Naive thymus-derived CD4-positive, alpha-beta T cell (primary cell): ENCODE results near the gene FHIT. TPM values are rescaled to one million over a fixed set of nuclear protein-coding genes. Genes with fewer than 3 reads are reported as not detected.

ENCODE experiments used
- ATAC-seq: fragments of 150-1000 bp; cut with Tn5 transposase; 2 replicates; pipeline ENCODE4 v1.10.0; 2021; ENCODE audit warnings: mild to moderate bottlenecking, moderate library complexity
- CTCF ChIA-PET: fragments of 350-600 bp; sonication (Branson Sonifier 250); formaldehyde crosslinking; loops from one replicate; lab custom pipeline; 2021; ENCODE audit warnings: antibody characterized with exemption; lab: Charles Lee
- POLR2A ChIA-PET: fragments of 350-600 bp; sonication (Branson Sonifier 250); formaldehyde crosslinking; loops from one replicate; lab custom pipeline; 2021; ENCODE audit warnings: antibody characterized with exemption, inconsistent platforms; lab: Charles Lee
- DNase-seq, 9 donors: peaks; one replicate each; pipeline versions ENCODE4 v3.0.0 to v3.0.0-alpha.2; 2020 to 2022; ENCODE audit warnings: mixed read lengths in 1 of 9
- H3K27ac ChIP-seq: one replicate; pipeline ENCODE4 v1.7.0; 2013; ENCODE audit warnings: mild to moderate bottlenecking, low read depth, low read length, moderate library complexity
- H3K27me3 ChIP-seq, 2 donors: one replicate each; pipeline ENCODE4 v1.7.0; 2013; ENCODE audit warnings: low read length in 2 of 2, mild to moderate bottlenecking in 2 of 2, moderate library complexity in 2 of 2; ENCODE audit not compliant: control insufficient read depth in 2 of 2, insufficient read depth in 2 of 2
- H3K36me3 ChIP-seq, 3 experiments: 1 replicate in 2 of 3; 2 replicates in 1 of 3; pipeline ENCODE4 v1.7.0; 2013; ENCODE audit warnings: low read length in 3 of 3, mild to moderate bottlenecking in 3 of 3, moderate library complexity in 1 of 3; ENCODE audit not compliant: insufficient read depth in 3 of 3, control insufficient read depth in 2 of 3
- H3K4me1 ChIP-seq, 2 donors: one replicate each; pipeline ENCODE4 v1.7.0; 2013; ENCODE audit warnings: low read length in 2 of 2, mild to moderate bottlenecking in 2 of 2, moderate library complexity in 1 of 2; ENCODE audit not compliant: control insufficient read depth in 2 of 2, insufficient read depth in 2 of 2
- H3K4me3 ChIP-seq: 2 replicates; pipeline ENCODE4 v1.7.0; 2013; ENCODE audit warnings: mild to moderate bottlenecking, low read length
- H3K9me3 ChIP-seq, 3 experiments: 1 replicate in 2 of 3; 2 replicates in 1 of 3; pipeline ENCODE4 v1.7.0; 2013; ENCODE audit warnings: low read length in 3 of 3; ENCODE audit not compliant: control insufficient read depth in 2 of 3
- H3K27ac Mint-ChIP-seq, 9 donors: one replicate each; pipeline ENCODE4 v1.8.0; 2020 to 2022; ENCODE audit warnings: mixed read lengths in 9 of 9, mild to moderate bottlenecking in 8 of 9, moderate library complexity in 5 of 9, inconsistent platforms in 2 of 9
- H3K27me3 Mint-ChIP-seq, 5 donors: one replicate each; pipeline ENCODE4 v1.8.0; 2021 to 2022; ENCODE audit warnings: mixed read lengths in 5 of 5, mild to moderate bottlenecking in 1 of 5
- H3K36me3 Mint-ChIP-seq, 5 donors: one replicate each; pipeline ENCODE4 v1.8.0; 2020 to 2022; ENCODE audit warnings: mixed read lengths in 5 of 5, mild to moderate bottlenecking in 3 of 5, inconsistent platforms in 1 of 5
- H3K4me1 Mint-ChIP-seq, 7 donors: one replicate each; pipeline ENCODE4 v1.8.0; 2020 to 2022; ENCODE audit warnings: mixed read lengths in 7 of 7, mild to moderate bottlenecking in 3 of 7, inconsistent platforms in 1 of 7
- H3K4me3 Mint-ChIP-seq, 10 donors: one replicate each; pipeline ENCODE4 v1.8.0; 2020 to 2022; ENCODE audit warnings: mild to moderate bottlenecking in 10 of 10, mixed read lengths in 10 of 10, moderate library complexity in 6 of 10, inconsistent platforms in 2 of 10
- H3K9me3 Mint-ChIP-seq, 11 donors: one replicate each; pipeline ENCODE4 v1.8.0; 2020 to 2022; ENCODE audit warnings: mixed read lengths in 11 of 11, mild to moderate bottlenecking in 4 of 11, inconsistent platforms in 1 of 11, moderate library complexity in 1 of 11
- intact Hi-C, 2 donors: fragments of 100-400 bp; cut with micrococcal nuclease; formaldehyde crosslinking; loops; one replicate each; pipeline ENCODE4 v1.15.1; 2023
- polyA plus RNA-seq, 2 donors: library from polyadenylated mRNA; unstranded; fragments of 300-500 nt; fragmentation: Illumina TruSeq; gene quantifications; one replicate each; pipeline ENCODE4 v1.2.3, GENCODE V29; 2021
- total RNA-seq, 6 experiments: library from RNA in 5 of 6; stranded (reverse) in 5 of 6; gene quantifications; 1 replicate in 5 of 6; 2 replicates in 1 of 6; pipeline ENCODE4 v1.2.3 and lab custom pipeline; 2021 to 2026

The FHIT gene
- total and polyA plus RNA-seq, 7 experiments from 2014 or later = 51.2 to 230 (median 152) TPM

DNA sequence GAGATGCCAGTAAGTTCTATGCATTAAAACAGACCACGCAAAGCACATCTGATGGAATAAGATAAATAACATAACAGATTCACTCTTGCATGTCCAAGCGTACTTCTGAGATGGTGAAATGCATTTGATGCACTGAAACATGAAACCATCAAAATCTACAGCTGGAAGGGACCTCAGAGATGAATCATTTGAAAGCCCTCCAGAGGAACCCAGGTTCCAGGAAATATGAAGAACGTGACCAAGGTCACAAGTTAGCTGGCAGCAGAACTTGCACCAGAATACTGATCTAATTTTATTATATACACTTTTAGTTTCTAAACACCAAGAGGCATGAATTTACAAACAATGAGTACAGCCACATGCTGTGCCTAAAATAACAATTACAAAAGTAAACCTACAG lies 957.1 kb downstream of the FHIT start:
- H3K4me3 Mint-ChIP-seq = peak overlapping the region in 1 of 10 donors; percentile 6
- H3K27me3 Mint-ChIP-seq = no peaks in the 10 kb centered on the region
- no peaks in the 10 kb centered on the region for H3K36me3 ChIP-seq
- DNase-seq (no peak), ATAC-seq (no peak)
- H3K27ac ChIP-seq = no peak overlapping the region
- no peak overlapping the region for H3K27ac Mint-ChIP-seq
- peaks cover 3 to 23% (median 6%) of the 10 kb centered on the region in 7 donors for H3K4me1 Mint-ChIP-seq
- POLR2A ChIA-PET = interaction anchor here (0.6 kb wide), 1 partner anchor 138 kb away, joined by 4 read pairs; no protein-coding TSS in a partner anchor
- H3K4me3 ChIP-seq = no peak overlapping the region
- peaks cover 0 to 28% (median 4%) of the 10 kb centered on the region in 5 donors for H3K36me3 Mint-ChIP-seq
- CTCF ChIA-PET = no interaction called here
- no peaks in the 10 kb centered on the region for H3K9me3 ChIP-seq
- H3K9me3 Mint-ChIP-seq = peaks cover 0 to 28% (median 5%) of the 10 kb centered on the region in 11 donors
- no peaks in the 10 kb centered on the region for H3K27me3 ChIP-seq
- no peaks in the 10 kb centered on the region for H3K4me1 ChIP-seq
- intact Hi-C loops = no loop called here

DNA sequence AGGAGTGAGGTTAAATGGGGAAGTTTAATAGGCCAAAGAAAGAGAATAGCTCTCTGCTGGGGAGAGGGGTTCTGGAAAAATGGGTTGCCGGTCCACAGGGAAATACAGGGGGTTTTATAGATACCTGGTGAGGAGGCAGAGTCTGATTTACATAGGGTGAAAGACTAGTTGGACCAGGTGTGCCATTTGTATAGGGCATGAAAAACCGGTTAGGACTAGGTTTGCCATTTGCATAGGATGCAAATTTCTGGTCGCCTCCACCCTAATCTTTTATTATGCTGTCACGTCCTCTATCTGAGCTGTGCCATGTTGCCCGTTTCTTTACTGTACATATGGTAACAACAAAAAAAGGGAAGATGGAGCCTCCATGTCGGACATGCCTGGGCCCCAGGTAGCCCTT lies 960.1 kb downstream of the FHIT start:
- Mint-ChIP-seq H3K27me3 (no peaks in the 10 kb centered on the region), H3K27ac (peak overlapping the region in 1 of 9 donors; percentile 51), H3K9me3 (peaks cover 0 to 23% (median 0%) of the 10 kb centered on the region in 11 donors), H3K4me3 (no peak overlapping the region), H3K4me1 (peaks cover 0 to 23% (median 5%) of the 10 kb centered on the region in 7 donors), H3K36me3 (peaks cover 0 to 17% (median 0%) of the 10 kb centered on the region in 5 donors)
- Histone ChIP-seq H3K4me3 (no peak overlapping the region), H3K27me3 (no peaks in the 10 kb centered on the region), H3K27ac (no peak overlapping the region), H3K9me3 (no peaks in the 10 kb centered on the region), H3K4me1 (no peaks in the 10 kb centered on the region), H3K36me3 (no peaks in the 10 kb centered on the region)
- no peak for ATAC-seq
- CTCF ChIA-PET = no interaction called here
- intact Hi-C loops = no loop called here
- POLR2A ChIA-PET = no interaction called here
- no peak for DNase-seq

DNA sequence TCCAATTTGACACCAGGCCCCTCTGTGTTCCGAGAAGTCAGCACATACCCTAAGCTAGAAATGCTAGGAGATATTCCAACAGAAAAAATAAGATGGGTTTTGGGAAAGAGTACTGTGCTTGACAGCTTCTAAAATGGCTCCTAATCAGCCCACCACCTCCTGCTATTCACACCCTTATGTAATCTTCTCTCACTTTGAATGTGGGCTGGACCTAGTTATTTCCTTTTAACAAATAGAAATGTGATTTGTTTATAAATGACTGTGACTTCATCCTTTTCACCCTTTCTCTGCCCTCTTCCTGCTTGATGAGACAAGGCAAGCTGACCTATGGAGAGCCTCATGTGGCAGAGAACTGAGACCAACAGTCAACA lies 961.1 kb downstream of the FHIT start:
- H3K4me3 ChIP-seq = no peak overlapping the region
- H3K27me3 ChIP-seq = no peaks in the 10 kb centered on the region
- no peaks in the 10 kb centered on the region for H3K36me3 ChIP-seq
- Mint-ChIP-seq H3K27me3 (no peaks in the 10 kb centered on the region), H3K4me1 (peaks cover 0 to 19% (median 5%) of the 10 kb centered on the region in 7 donors), H3K9me3 (peaks cover 0 to 16% (median 0%) of the 10 kb centered on the region in 11 donors), H3K36me3 (peaks cover 0 to 11% (median 0%) of the 10 kb centered on the region in 5 donors), H3K27ac (peak overlapping the region in 1 of 9 donors; percentile 37), H3K4me3 (no peak overlapping the region)
- CTCF ChIA-PET = no interaction called here
- POLR2A ChIA-PET = no interaction called here
- ATAC-seq (no peak), DNase-seq (no peak)
- intact Hi-C loops = no loop called here
- no peaks in the 10 kb centered on the region for H3K9me3 ChIP-seq
- H3K4me1 ChIP-seq = no peaks in the 10 kb centered on the region
- no peak overlapping the region for H3K27ac ChIP-seq

DNA sequence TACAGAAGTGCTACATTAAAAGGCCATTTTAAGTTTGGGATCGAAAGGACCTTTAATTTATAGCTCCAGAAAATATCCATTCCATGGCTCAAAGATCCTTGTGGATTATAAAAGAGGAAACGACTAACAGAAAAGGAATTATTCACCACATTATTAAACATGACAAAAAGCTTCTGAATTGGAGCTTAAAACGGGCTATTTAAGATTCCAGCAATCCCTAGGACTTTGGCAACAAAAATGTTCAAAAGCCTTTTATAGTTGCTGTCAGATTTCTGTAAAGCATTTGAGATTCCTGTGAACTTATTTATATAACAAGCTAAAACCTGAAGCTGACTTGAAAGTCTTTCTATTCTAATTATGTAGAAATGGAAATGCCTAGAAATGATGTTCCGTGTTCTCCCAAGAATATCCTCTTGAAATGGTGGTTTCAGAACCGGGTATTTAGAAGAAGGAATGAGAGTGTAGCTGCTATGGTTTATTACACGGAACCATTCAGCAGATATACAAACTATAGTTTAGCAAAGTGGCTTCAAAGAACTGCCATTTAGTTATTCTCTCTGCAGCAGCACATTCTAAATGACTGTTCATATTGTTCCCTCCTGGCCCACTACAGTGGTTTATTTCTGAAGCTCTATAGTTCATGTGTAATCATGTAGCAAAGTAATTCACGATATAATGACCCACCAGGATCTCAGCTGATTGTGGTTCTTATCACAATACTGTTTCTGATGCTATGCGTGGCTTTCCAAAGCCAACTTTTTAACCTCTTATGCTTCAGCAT lies 961.7 kb downstream of the FHIT start:
- DNase-seq = no peak
- Mint-ChIP-seq H3K9me3 (peaks cover 0 to 16% (median 0%) of the 10 kb centered on the region in 11 donors), H3K27ac (no peak overlapping the region), H3K4me3 (no peak overlapping the region), H3K4me1 (peaks cover 0 to 15% (median 5%) of the 10 kb centered on the region in 7 donors), H3K27me3 (no peaks in the 10 kb centered on the region), H3K36me3 (peaks cover 0 to 9% (median 0%) of the 10 kb centered on the region in 5 donors)
- H3K27ac ChIP-seq = no peak overlapping the region
- no peaks in the 10 kb centered on the region for H3K27me3 ChIP-seq
- H3K36me3 ChIP-seq = no peaks in the 10 kb centered on the region
- H3K9me3 ChIP-seq = no peaks in the 10 kb centered on the region
- no peak for ATAC-seq
- intact Hi-C loops = no loop called here
- ChIA-PET POLR2A (no interaction called here), CTCF (no interaction called here)
- no peak overlapping the region for H3K4me3 ChIP-seq
- no peaks in the 10 kb centered on the region for H3K4me1 ChIP-seq

DNA sequence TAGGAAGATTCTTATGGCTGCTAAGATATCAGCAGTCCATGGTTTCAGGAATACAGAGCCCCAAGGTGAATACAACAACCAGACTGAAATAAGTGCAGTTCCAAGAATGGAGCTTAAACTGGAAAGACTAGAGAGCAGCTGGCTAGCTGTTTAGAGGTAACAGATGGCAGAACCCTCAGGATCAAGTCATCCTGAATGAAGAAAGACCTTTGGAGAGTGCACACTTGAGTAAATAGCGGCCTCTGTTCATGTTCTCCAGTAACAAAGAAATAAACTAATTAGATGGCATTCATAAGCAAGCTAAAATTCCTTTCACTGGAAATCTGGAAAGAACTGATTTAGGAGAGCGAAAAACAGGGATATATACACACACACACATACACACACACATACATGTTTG lies 968.4 kb downstream of the FHIT start:
- no peaks in the 10 kb centered on the region for H3K27me3 ChIP-seq
- CTCF ChIA-PET = interaction anchor here (0.7 kb wide), 1 partner anchor 183 kb away, joined by 3 read pairs; no protein-coding TSS in a partner anchor
- no peaks in the 10 kb centered on the region for H3K9me3 ChIP-seq
- intact Hi-C loops = no loop called here
- no peak for ATAC-seq
- no peaks in the 10 kb centered on the region for H3K27me3 Mint-ChIP-seq
- H3K4me3 Mint-ChIP-seq = no peak overlapping the region
- no peak overlapping the region for H3K27ac Mint-ChIP-seq
- no peak for DNase-seq
- H3K27ac ChIP-seq = no peak overlapping the region
- no peaks in the 10 kb centered on the region for H3K36me3 Mint-ChIP-seq
- H3K36me3 ChIP-seq = no peaks in the 10 kb centered on the region
- H3K4me3 ChIP-seq = no peak overlapping the region
- peaks cover 0 to 10% (median 0%) of the 10 kb centered on the region in 11 donors for H3K9me3 Mint-ChIP-seq
- POLR2A ChIA-PET = no interaction called here
- no peaks in the 10 kb centered on the region for H3K4me1 ChIP-seq
- peaks cover 0 to 4% (median 0%) of the 10 kb centered on the region in 7 donors for H3K4me1 Mint-ChIP-seq

DNA sequence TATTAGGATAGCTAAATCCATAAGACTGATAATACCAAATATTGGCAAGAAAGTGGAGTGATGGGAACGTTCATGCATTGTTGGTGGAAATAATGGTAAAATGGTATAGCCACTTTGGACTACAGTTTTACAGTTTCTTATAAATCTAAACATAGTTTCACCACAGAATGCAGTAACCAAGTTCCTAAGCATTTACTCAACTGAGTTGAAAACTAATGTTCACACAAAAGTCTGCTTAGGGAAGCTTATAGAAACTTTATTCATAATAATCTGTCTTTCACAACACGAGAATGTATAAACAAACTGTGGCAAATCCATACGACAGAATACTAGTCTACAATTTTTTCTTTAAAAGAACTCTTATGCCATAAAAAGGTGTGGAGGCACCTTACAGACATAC lies 969.3 kb downstream of the FHIT start:
- H3K27me3 ChIP-seq = no peaks in the 10 kb centered on the region
- Mint-ChIP-seq H3K9me3 (peaks cover 0 to 10% (median 0%) of the 10 kb centered on the region in 11 donors), H3K36me3 (peaks cover 0 to 3% (median 0%) of the 10 kb centered on the region in 5 donors), H3K27me3 (no peaks in the 10 kb centered on the region), H3K4me1 (peaks cover 0 to 4% (median 0%) of the 10 kb centered on the region in 7 donors), H3K4me3 (no peak overlapping the region), H3K27ac (no peak overlapping the region)
- DNase-seq (no peak), ATAC-seq (no peak)
- CTCF ChIA-PET = no interaction called here
- POLR2A ChIA-PET = no interaction called here
- intact Hi-C loops = no loop called here
- H3K9me3 ChIP-seq = no peaks in the 10 kb centered on the region
- H3K4me1 ChIP-seq = no peaks in the 10 kb centered on the region
- no peak overlapping the region for H3K27ac ChIP-seq
- H3K4me3 ChIP-seq = no peak overlapping the region
- no peaks in the 10 kb centered on the region for H3K36me3 ChIP-seq
